B cell (primary cell): ENCODE data around the gene SLC3A2.

Source experiments
- CTCF ChIP-seq: fragments of 200-600 bp; IDR thresholded peaks from one replicate; pipeline ENCODE4 v1.8.0; 2022; ENCODE audit warnings: antibody characterized with exemption, mild to moderate bottlenecking
- EZH2 ChIP-seq: IDR thresholded peaks from 2 replicates; pipeline ENCODE4 v1.6.1; 2012; ENCODE audit warnings: borderline replicate concordance, low read depth, mild to moderate bottlenecking, moderate library complexity, low read length; ENCODE audit not compliant: insufficient read depth, poor library complexity, severe bottlenecking

- TF ChIP-seq CTCF, result no peak
- no peak for TF ChIP-seq EZH2
Observed at GRCh38 chr11:62921573-62922188, 41.0 kb downstream of the SLC3A2 start.
